ENCODE measurements around the gene ARFGAP3. TPM values are rescaled to one million over a fixed set of nuclear protein-coding genes. Genes with fewer than 3 reads are reported as not detected.

The ARFGAP3 gene
- total RNA-seq, 1 donor from 2014 or later = 26.3 TPM

GRCh38 chr22:42878561-42879305 lies 21.7 kb upstream of the ARFGAP3 start:
- H3K4me1 Mint-ChIP-seq (ENCODE audit: low read depth) = no peaks in the 10 kb centered on the region
- no peaks in the 10 kb centered on the region for H3K27me3 Mint-ChIP-seq
- no peak overlapping the region for H3K27ac Mint-ChIP-seq
- no peak for DNase-seq (ENCODE audit: low spot score, unreplicated experiment)
- peaks cover 11% of the 10 kb centered on the region for H3K36me3 Mint-ChIP-seq (ENCODE audit: insufficient read depth)
- H3K4me3 Mint-ChIP-seq (ENCODE audit: low read depth) = no peak overlapping the region
- H3K9me3 Mint-ChIP-seq (ENCODE audit: low read depth) = no peaks in the 10 kb centered on the region
- TF ChIP-seq CTCF (IDR thresholded peaks at IDR 0.05; ENCODE audit: unreplicated experiment) = no peak

GRCh38 chr22:42877597-42878340 lies 20.7 kb upstream of the ARFGAP3 start:
- Mint-ChIP-seq H3K4me1 (ENCODE audit: low read depth) (no peaks in the 10 kb centered on the region), H3K4me3 (ENCODE audit: low read depth) (no peak overlapping the region), H3K9me3 (ENCODE audit: low read depth) (no peaks in the 10 kb centered on the region), H3K36me3 (ENCODE audit: insufficient read depth) (peaks cover 3% of the 10 kb centered on the region), H3K27me3 (no peaks in the 10 kb centered on the region), H3K27ac (no peak overlapping the region)
- DNase-seq (ENCODE audit: low spot score, unreplicated experiment) = no peak
- no peak for TF ChIP-seq CTCF (IDR thresholded peaks at IDR 0.05; ENCODE audit: unreplicated experiment)

GRCh38 chr22:42877158-42877557 lies 20.1 kb upstream of the ARFGAP3 start:
- H3K36me3 Mint-ChIP-seq (ENCODE audit: insufficient read depth) = peaks cover 2% of the 10 kb centered on the region
- TF ChIP-seq CTCF (IDR thresholded peaks at IDR 0.05; ENCODE audit: unreplicated experiment) = no peak

GRCh38 chr22:42876041-42876440 lies 19.0 kb upstream of the ARFGAP3 start:
- no peaks in the 10 kb centered on the region for H3K4me1 Mint-ChIP-seq (ENCODE audit: low read depth)
- no peak for TF ChIP-seq CTCF (IDR thresholded peaks at IDR 0.05; ENCODE audit: unreplicated experiment)

More at GRCh38 chr22:42877158-42877557, 20.1 kb upstream of the ARFGAP3 start:
- no peak for DNase-seq (ENCODE audit: low spot score, unreplicated experiment)
- Mint-ChIP-seq H3K9me3 (ENCODE audit: low read depth) (no peaks in the 10 kb centered on the region), H3K27me3 (no peaks in the 10 kb centered on the region), H3K4me3 (ENCODE audit: low read depth) (no peak overlapping the region), H3K27ac (no peak overlapping the region), H3K4me1 (ENCODE audit: low read depth) (no peaks in the 10 kb centered on the region)

GRCh38 chr22:42874010-42874409 lies 16.9 kb upstream of the ARFGAP3 start:
- TF ChIP-seq CTCF (IDR thresholded peaks at IDR 0.05; ENCODE audit: unreplicated experiment) = no peak
- H3K4me3 Mint-ChIP-seq (ENCODE audit: low read depth) = no peak overlapping the region
- no peak for DNase-seq (ENCODE audit: low spot score, unreplicated experiment)
- no peaks in the 10 kb centered on the region for H3K27me3 Mint-ChIP-seq
- H3K36me3 Mint-ChIP-seq (ENCODE audit: insufficient read depth) = peaks cover 7% of the 10 kb centered on the region
- H3K27ac Mint-ChIP-seq = no peak overlapping the region
- no peaks in the 10 kb centered on the region for H3K9me3 Mint-ChIP-seq (ENCODE audit: low read depth)
- H3K4me1 Mint-ChIP-seq (ENCODE audit: low read depth) = no peaks in the 10 kb centered on the region

More at GRCh38 chr22:42876041-42876440, 19.0 kb upstream of the ARFGAP3 start:
- DNase-seq (ENCODE audit: low spot score, unreplicated experiment) = no peak
- H3K27me3 Mint-ChIP-seq = no peaks in the 10 kb centered on the region
- peaks cover 2% of the 10 kb centered on the region for H3K36me3 Mint-ChIP-seq (ENCODE audit: insufficient read depth)
- no peak overlapping the region for H3K4me3 Mint-ChIP-seq (ENCODE audit: low read depth)
- no peaks in the 10 kb centered on the region for H3K9me3 Mint-ChIP-seq (ENCODE audit: low read depth)
- H3K27ac Mint-ChIP-seq = no peak overlapping the region
